ENCODE data around the gene DAB2. TPM values are rescaled to one million over a fixed set of nuclear protein-coding genes. Genes with fewer than 3 reads are reported as not detected.

Gene DAB2
- total RNA-seq, 2 donors from 2014 or later, result 15.6 to 38.1 TPM

GRCh38 chr5:39356263-39356662 lies 68.5 kb downstream of the DAB2 start:
- no peaks in the 10 kb centered on the region for H3K4me1 ChIP-seq (replicated peaks)
- intact Hi-C loops (cut with DNase I), result no loop called here
- DNase-seq (ENCODE audit: low spot score), result no peak
- no peak overlapping the region for H3K4me3 ChIP-seq
- no peaks in the 10 kb centered on the region for H3K27me3 ChIP-seq (replicated peaks; ENCODE audit: insufficient read depth)
- H3K27ac ChIP-seq, result no peak overlapping the region
- WGBS, result 69% methylated on average over 3 of the region's 3 CpGs
- no peaks in the 10 kb centered on the region for H3K9me3 ChIP-seq
- H3K36me3 ChIP-seq, result no peaks in the 10 kb centered on the region
- no peak for TF ChIP-seq POLR2AphosphoS5 (IDR thresholded peaks at IDR 0.05)
- TF ChIP-seq CTCF (IDR thresholded peaks at IDR 0.05), result no peak
- TF ChIP-seq POLR2A (IDR thresholded peaks at IDR 0.05), result no peak

- H3K9me3 ChIP-seq, result no peaks in the 10 kb centered on the region
- H3K36me3 ChIP-seq, result no peaks in the 10 kb centered on the region
- 23% methylated on average over 3 of the region's 3 CpGs for WGBS
- no peak overlapping the region for H3K4me3 ChIP-seq
- no peak for DNase-seq (ENCODE audit: low spot score)
- no peaks in the 10 kb centered on the region for H3K27me3 ChIP-seq (replicated peaks; ENCODE audit: insufficient read depth)
- intact Hi-C loops (cut with DNase I), result no loop called here
- no peaks in the 10 kb centered on the region for H3K4me1 ChIP-seq (replicated peaks)
- TF ChIP-seq CTCF (IDR thresholded peaks at IDR 0.05) (no peak), POLR2A (IDR thresholded peaks at IDR 0.05) (no peak), POLR2AphosphoS5 (IDR thresholded peaks at IDR 0.05) (no peak)
- H3K27ac ChIP-seq, result no peak overlapping the region
Measured at GRCh38 chr5:39355324-39355723, 69.5 kb downstream of the DAB2 start.

GRCh38 chr5:39353717-39354399 lies 70.9 kb downstream of the DAB2 start:
- no peaks in the 10 kb centered on the region for H3K9me3 ChIP-seq
- no peak overlapping the region for H3K27ac ChIP-seq
- TF ChIP-seq CTCF (IDR thresholded peaks at IDR 0.05) (no peak), POLR2A (IDR thresholded peaks at IDR 0.05) (no peak), POLR2AphosphoS5 (IDR thresholded peaks at IDR 0.05) (no peak)
- H3K4me3 ChIP-seq, result no peak overlapping the region
- 43% methylated on average over 1 of the region's 1 CpG for WGBS
- no peak for DNase-seq (ENCODE audit: low spot score)
- no peaks in the 10 kb centered on the region for H3K36me3 ChIP-seq
- no peaks in the 10 kb centered on the region for H3K4me1 ChIP-seq (replicated peaks)
- intact Hi-C loops (cut with DNase I), result no loop called here
- no peaks in the 10 kb centered on the region for H3K27me3 ChIP-seq (replicated peaks; ENCODE audit: insufficient read depth)

- intact Hi-C loops (cut with DNase I), result no loop called here
Measured at GRCh38 chr5:39352951-39353350, 71.8 kb downstream of the DAB2 start.

More at GRCh38 chr5:39352951-39353350, 71.8 kb downstream of the DAB2 start:
- H3K4me3 ChIP-seq, result no peak overlapping the region
- H3K9me3 ChIP-seq, result no peaks in the 10 kb centered on the region
- no peaks in the 10 kb centered on the region for H3K27me3 ChIP-seq (replicated peaks; ENCODE audit: insufficient read depth)
- no peak overlapping the region for H3K27ac ChIP-seq
- H3K4me1 ChIP-seq (replicated peaks), result no peaks in the 10 kb centered on the region
- H3K36me3 ChIP-seq, result no peaks in the 10 kb centered on the region
- DNase-seq (ENCODE audit: low spot score), result no peak
- TF ChIP-seq POLR2A (IDR thresholded peaks at IDR 0.05), result no peak
- no peak for TF ChIP-seq CTCF (IDR thresholded peaks at IDR 0.05)
- TF ChIP-seq POLR2AphosphoS5 (IDR thresholded peaks at IDR 0.05), result no peak
- 64% methylated on average over 1 of the region's 1 CpG for WGBS
